Measurements from ENCODE around the gene FKBP14. TPM values are rescaled to one million over a fixed set of nuclear protein-coding genes. Genes with fewer than 3 reads are reported as not detected.

The FKBP14 gene
- total and polyA plus RNA-seq, 9 of the 15 experiments (the other 6 are each of a cell fraction or from before 2014, with no cell fraction given) = 5.3 to 27.9 (median 14.3) TPM

GRCh38 chr7:30048582-30048981 lies 22.1 kb upstream of the FKBP14 start:
- Histone ChIP-seq H3K27me3 (ENCODE audit: control insufficient read depth in 2 of 2, insufficient read depth in 2 of 2, low read length in 2 of 2) (no peaks in the 10 kb centered on the region), H3K79me2 (ENCODE audit: control insufficient read depth, insufficient read depth, low read length) (no peaks in the 10 kb centered on the region), H3K27ac (ENCODE audit: extremely low read depth, low read depth, low read length) (no peak overlapping the region), H3K4me3 (no peak overlapping the region), H4K20me1 (replicated peaks; ENCODE audit: control insufficient read depth, insufficient read depth, low read length) (no peaks in the 10 kb centered on the region), H3K9me3 (replicated peaks; ENCODE audit: control insufficient read depth, insufficient read depth, low read depth, low read length) (no peaks in the 10 kb centered on the region), H3K36me3 (ENCODE audit: control insufficient read depth, insufficient read depth, low read length) (peaks cover 42% of the 10 kb centered on the region), H3K4me1 (replicated peaks in 1 of 2; ENCODE audit: control insufficient read depth in 2 of 2, insufficient read depth in 2 of 2, low read length in 2 of 2) (peaks cover 0 to 4% of the 10 kb centered on the region in 2 experiments; a peak in 2 of 5 replicates), H3K9ac (ENCODE audit: insufficient read depth in 1 of 2, low read depth in 2 of 2, low read length in 2 of 2) (no peak overlapping the region), H2AFZ (ENCODE audit: low read depth, low read length) (no peak overlapping the region), H3K4me2 (ENCODE audit: insufficient read depth, low read length) (no peak overlapping the region), H3K9me1 (ENCODE audit: control insufficient read depth, insufficient read depth, low read length) (no peaks in the 10 kb centered on the region)
- BruUV-seq (replicated peaks) = no TSS peak
- FAIRE-seq = no peak
- no peak for DNase-seq (ENCODE audit: extremely low read depth in 1 of 4, low spot score in 3 of 4)
- no peak for ATAC-seq
- POLR2A ChIA-PET = interaction anchor here (1.0 kb wide), 1 partner anchor 12 kb away, joined by 3 read pairs; no protein-coding TSS in a partner anchor
- WGBS (ENCODE audit: insufficient coverage, low coverage, missing lambda C conversion rate) = 51% methylated on average over 2 of the region's 2 CpGs
- CTCF ChIA-PET (ENCODE audit: low intra/inter-chr PET ratio) = no interaction called here
- intact Hi-C loops (cut with micrococcal nuclease) = no loop called here
- in situ Hi-C loops (cut with MboI) = no loop called here
- no peak for TF ChIP-seq CBX1 (IDR thresholded peaks at IDR 0.05; ENCODE audit: low read depth)
- no peak for TF ChIP-seq MXD1 (CRISPR knock-in tag; IDR thresholded peaks at IDR 0.05; ENCODE audit: borderline replicate concordance, poor library complexity, severe bottlenecking)
- TF ChIP-seq AFF4 (CRISPR knock-in tag; IDR thresholded peaks at IDR 0.05) = no peak
- no peak for TF ChIP-seq USF2 (CRISPR knock-in tag; IDR thresholded peaks at IDR 0.05)
- TF ChIP-seq KHSRP (IDR thresholded peaks at IDR 0.05) = no peak
